Hematopoietic multipotent progenitor cell treated with erythropoietin and hydrocortisone succinate and interleukin-3 and kit ligand, for 4 days (in vitro differentiated cells): Measurements from ENCODE around the gene DEXI.

ENCODE experiments used
- DNase-seq: peaks from one replicate; pipeline ENCODE4 v3.0.0-alpha.2; 2015

Gene DEXI

DNA sequence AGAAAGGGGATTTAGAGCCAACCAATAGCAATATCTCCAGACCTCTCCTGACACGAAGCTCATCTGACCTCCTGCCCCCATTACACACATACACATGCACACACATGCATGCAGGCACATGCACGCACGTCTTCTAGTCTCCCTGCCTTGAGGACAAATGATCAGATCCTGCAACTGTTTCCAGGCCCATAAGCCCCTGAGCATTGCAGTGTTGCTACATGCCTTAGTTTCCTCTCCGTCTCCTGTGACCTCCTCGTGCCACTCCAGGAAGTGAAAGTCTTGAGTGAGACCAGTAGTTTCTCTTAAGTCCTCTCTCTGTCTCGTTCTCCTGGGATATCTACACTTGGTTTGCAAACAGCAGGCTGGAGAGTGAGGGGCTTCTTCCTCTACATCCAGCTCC, 57.0 kb downstream of the DEXI start:
- DNase-seq, result no peak

DNA sequence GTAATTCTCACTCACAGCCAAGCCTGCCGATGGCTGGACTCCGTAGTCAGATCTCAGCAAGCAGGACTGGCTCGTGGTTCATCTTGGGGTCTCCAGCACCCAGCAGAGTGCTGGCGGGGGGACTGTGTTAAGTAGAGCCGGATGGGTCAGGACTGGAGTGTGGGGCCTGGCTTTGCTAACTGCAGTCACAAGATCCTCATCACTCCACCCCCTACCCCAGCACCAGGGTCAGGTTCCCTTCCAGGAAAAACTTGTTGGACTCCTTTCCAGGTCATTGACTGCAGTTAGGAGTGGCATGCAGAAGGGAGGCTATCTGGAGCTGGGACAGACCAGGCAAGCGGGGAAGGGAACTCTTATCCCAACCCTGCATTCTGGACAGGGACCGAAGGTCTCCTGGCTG, 59.3 kb downstream of the DEXI start:
- DNase-seq, result no peak

DNA sequence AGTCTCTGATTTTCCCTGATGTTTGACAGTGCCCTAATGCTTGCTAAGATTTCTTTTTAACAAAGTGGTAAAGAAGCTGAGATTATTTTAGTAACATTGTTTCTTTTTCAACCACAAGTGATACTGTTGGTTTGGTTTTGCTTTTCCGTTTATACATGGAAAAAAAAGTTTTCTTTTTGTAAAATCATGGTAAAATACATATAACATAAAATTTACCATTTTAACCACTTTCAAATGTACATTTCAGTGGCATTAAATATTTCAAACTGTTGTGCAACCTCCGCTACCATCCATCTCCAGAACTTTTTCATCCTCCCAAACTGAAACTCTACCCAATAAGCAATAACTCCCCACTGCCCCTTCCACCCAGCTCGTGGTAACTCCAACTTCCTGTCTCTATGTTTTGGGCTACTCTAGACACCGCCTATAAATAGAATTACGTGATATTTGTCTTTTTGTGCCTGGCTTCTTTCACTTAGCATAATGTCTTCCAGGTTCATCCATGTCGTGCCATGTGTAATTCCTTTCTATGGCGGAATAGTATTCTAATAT, 60.7 kb downstream of the DEXI start:
- DNase-seq, result peak; percentile 56

DNA sequence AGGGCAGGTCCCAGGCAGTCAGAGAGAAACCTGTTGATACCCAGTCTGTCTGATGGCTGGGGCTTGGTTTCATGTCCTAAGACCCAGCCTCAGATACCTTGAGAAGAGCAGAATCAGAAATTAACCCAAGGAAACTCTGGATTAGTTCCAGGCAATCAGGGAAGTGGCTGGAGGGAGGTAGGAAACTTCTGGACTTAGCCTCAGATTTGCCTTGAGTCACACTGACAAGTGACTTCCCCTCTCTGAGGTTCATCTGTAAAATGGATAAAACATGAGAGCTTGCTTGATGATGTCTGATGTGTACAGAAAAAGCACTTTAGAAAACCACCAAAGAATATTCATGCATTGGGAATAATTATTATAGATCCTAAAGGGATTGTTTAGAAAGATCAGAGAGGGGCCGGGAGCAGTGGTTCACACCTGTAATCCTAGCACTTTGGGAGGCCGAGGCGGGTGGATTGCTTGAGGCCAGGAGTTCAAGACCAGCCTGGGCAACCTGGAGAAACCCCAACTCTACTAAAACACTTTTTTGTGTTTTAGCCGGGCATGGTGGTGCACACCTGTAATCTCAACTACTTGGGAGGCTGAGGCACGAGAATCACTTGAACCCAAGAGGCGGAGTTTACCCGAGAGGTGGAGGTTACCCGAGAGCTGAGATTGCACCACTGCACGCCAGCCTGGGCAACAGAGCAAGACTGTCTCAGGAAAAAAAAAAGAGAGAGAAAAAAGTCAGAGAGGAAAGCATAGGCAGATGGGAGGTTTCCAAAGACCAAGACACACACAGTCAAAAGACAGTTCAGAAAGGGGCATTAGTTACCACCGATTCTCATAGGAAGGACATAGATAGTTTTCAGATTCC, 61.4 kb downstream of the DEXI start:
- no peak for DNase-seq

DNA sequence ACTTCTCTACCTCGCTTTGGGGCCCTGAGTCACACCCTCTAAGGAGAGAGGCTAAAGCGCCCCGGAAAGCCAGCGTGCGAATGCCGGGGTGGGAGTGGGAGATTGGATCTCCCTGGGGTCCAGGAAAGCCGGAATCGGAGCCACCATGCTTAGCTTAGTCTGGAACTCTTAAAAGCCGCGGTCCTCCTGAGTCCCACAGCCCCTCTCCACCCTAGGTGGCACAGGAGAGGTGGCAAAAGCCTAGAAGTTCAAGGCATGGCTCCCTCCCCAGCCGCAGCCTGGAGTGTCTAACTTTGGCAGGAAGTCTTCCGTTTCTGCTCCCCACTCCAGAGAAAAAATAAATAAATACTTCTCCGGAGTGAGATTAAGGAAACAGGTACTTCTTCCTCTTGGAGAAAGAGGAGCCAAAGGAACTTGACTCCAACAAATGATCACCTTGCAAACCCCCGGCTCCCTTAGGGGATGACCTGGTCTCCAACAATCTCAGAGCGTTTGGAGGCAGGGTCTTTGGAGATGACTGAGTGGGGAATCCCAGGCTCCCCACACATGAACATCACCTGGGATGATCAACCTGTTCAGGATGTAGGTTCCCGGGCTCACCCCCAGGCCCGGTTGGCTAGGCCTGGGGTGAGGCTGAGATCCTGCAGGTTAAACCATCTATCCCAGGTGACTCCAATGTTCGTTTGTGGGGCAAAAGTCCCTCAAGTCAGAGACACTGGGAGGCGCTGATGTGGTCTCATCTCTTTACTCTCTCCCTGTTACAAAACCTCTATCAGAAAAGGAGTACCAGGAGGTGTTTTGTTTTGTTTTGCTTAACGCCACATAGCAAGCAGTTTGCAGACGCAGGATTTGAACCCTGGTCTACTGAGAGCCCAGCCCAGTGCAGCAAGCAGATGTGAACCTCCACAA, 62.3 kb downstream of the DEXI start:
- DNase-seq, result peak; percentile 40
